HCT116 (cell line): ENCODE results near the gene PHACTR4.

Experiments used
- CTCF ChIP-seq, 3 experiments: fragments of 200-600 bp in 1 of 3; sonication (generic) in 1 of 3; IDR thresholded peaks in 2 of 3; conservative IDR thresholded peaks in 1 of 3; 2 replicates each; pipeline ENCODE4 v1.5.1; 2012 to 2017; ENCODE audit warnings: low read depth in 2 of 3, low read length in 2 of 3, antibody characterized with exemption in 1 of 3, borderline replicate concordance in 1 of 3, control low read depth in 1 of 3, mild to moderate bottlenecking in 1 of 3, mixed read lengths in 1 of 3, mixed run types in 1 of 3, moderate library complexity in 1 of 3; ENCODE audit not compliant: insufficient read depth in 1 of 3
- EGR1 ChIP-seq: IDR thresholded peaks from 2 replicates; pipeline ENCODE4 v1.6.1; 2012; ENCODE audit warnings: low read depth
- EZH2phosphoT487 ChIP-seq: fragments of 200-600 bp; IDR thresholded peaks from 2 replicates; pipeline ENCODE4 v1.6.1; 2018; ENCODE audit warnings: antibody characterized with exemption, borderline replicate concordance
- FOSL1 ChIP-seq: IDR thresholded peaks from 2 replicates; pipeline ENCODE4 v1.6.1; 2012; ENCODE audit warnings: low read depth
- MAX ChIP-seq: IDR thresholded peaks from 2 replicates; pipeline ENCODE4 v1.6.1; 2012
- POLR2A ChIP-seq: IDR thresholded peaks from 2 replicates; pipeline ENCODE4 v1.7.0; 2011; ENCODE audit warnings: borderline replicate concordance; ENCODE audit not compliant: insufficient read depth, insufficient read length; ENCODE audit errors: extremely low read depth
- POLR2AphosphoS5 ChIP-seq: IDR thresholded peaks from 2 replicates; pipeline ENCODE4 v1.6.1; 2011; ENCODE audit warnings: mild to moderate bottlenecking, low read depth, low read length, moderate library complexity
- REST ChIP-seq: IDR thresholded peaks from 2 replicates; pipeline ENCODE4 v1.6.1; 2012; ENCODE audit warnings: low read depth
- SIN3A ChIP-seq: IDR thresholded peaks from 2 replicates; pipeline ENCODE4 v1.6.1; 2012; ENCODE audit warnings: low read depth
- SP1 ChIP-seq: IDR thresholded peaks from 2 replicates; pipeline ENCODE4 v1.6.1; 2012; ENCODE audit warnings: low read depth
- ZNF274 ChIP-seq: fragments of 200-500 bp; sonication (Bioruptor generic); IDR thresholded peaks from 2 replicates; pipeline ENCODE4 v1.6.1; 2014; ENCODE audit warnings: mild to moderate bottlenecking, low read depth, low read length, inconsistent platforms

- no peak for TF ChIP-seq CTCF (IDR thresholded peaks at IDR 0.05 in 2 of 3, conservative IDR thresholded peaks at IDR 0.05 in 1 of 3; ENCODE audit: borderline replicate concordance in 1 of 3, insufficient read depth in 1 of 3, low read depth in 2 of 3, low read length in 2 of 3)
- no peak for TF ChIP-seq FOSL1
- no peak for TF ChIP-seq EGR1
- TF ChIP-seq SIN3A, result no peak
- TF ChIP-seq ZNF274, result no peak
- no peak for TF ChIP-seq POLR2A
- no peak for TF ChIP-seq REST
- TF ChIP-seq EZH2phosphoT487, result no peak
- no peak for TF ChIP-seq MAX
- no peak for TF ChIP-seq SP1
- no peak for TF ChIP-seq POLR2AphosphoS5
These were observed 112.6 kb downstream of the PHACTR4 start for GRCh38 chr1:28482138-28482537.
